Effector memory CD8-positive, alpha-beta T cell (primary cell): ENCODE results near the gene SULF2.

Source experiments
- ATAC-seq: fragments of 150-1000 bp; cut with Tn5 transposase; replicated peaks from 2 replicates; pipeline ENCODE4 v1.10.0; 2021; ENCODE audit warnings: mild to moderate bottlenecking, moderate library complexity
- DNase-seq, 3 experiments: peaks; one replicate each; pipeline ENCODE4 v3.0.0; 2021
- H3K27ac Mint-ChIP-seq, 2 donors: one replicate each; pipeline ENCODE4 v1.8.0; 2022; ENCODE audit warnings: mild to moderate bottlenecking in 2 of 2, mixed read lengths in 2 of 2, moderate library complexity in 2 of 2
- H3K27me3 Mint-ChIP-seq, 2 donors: one replicate each; pipeline ENCODE4 v1.8.0; 2022; ENCODE audit warnings: mixed read lengths in 2 of 2
- H3K36me3 Mint-ChIP-seq: one replicate; pipeline ENCODE4 v1.8.0; 2022; ENCODE audit warnings: mild to moderate bottlenecking, moderate library complexity, mixed read lengths; ENCODE audit not compliant: insufficient read depth
- H3K4me1 Mint-ChIP-seq, 2 donors: one replicate each; pipeline ENCODE4 v1.8.0; 2022; ENCODE audit warnings: low read depth in 2 of 2, mixed read lengths in 2 of 2
- H3K4me3 Mint-ChIP-seq, 2 donors: one replicate each; pipeline ENCODE4 v1.8.0; 2022; ENCODE audit warnings: mild to moderate bottlenecking in 2 of 2, mixed read lengths in 2 of 2, moderate library complexity in 2 of 2
- H3K9me3 Mint-ChIP-seq, 2 donors: one replicate each; pipeline ENCODE4 v1.8.0; 2022; ENCODE audit warnings: mixed read lengths in 2 of 2

The SULF2 gene

DNA sequence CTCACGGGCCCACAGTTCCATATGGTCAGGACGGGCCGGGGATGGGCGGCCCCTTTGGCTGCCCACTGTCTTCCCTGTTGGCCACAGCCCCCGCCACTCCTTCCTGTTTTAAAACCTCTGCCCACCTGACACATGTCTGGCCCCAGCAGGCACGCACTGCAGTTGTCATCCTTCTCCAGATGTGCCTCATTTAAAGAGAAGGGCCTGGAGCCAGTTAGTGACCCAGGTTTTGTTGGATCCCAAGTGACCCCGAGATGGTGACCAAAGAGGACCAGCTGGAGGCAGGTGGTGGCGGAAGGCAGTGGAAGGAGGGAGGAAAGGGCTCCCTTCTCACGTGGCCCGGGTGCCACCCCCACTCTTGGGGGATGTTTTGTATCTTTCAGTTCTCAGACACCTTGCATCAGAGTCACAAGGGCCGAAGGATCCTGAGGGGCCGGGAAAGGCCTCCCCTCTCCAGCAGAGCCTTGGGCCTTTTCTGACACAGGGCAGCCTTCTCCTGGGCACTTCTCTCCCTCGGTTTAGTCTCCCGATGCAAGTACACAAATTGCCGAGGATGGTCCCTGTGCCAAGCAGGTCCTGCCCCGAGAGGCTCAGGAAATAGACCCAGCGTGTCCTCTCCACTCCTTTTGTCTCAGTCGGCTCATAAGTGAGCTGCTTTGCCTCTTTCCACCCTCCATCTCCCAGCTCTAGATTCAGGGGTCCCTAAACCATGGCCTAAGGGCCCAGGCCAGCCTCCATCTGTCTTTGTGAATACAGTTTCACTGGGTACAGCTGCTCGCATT lies 117.6 kb downstream of the SULF2 start:
- no peak overlapping the region for H3K27ac Mint-ChIP-seq
- H3K4me3 Mint-ChIP-seq: no peak overlapping the region
- no peaks in the 10 kb centered on the region for H3K27me3 Mint-ChIP-seq
- ATAC-seq (no peak), DNase-seq (no peak)
- peaks cover 3 to 8% of the 10 kb centered on the region in 2 donors for H3K4me1 Mint-ChIP-seq
- H3K9me3 Mint-ChIP-seq: no peaks in the 10 kb centered on the region
- peaks cover 13% of the 10 kb centered on the region for H3K36me3 Mint-ChIP-seq

GRCh38 chr20:47667086-47667485 lies 118.2 kb downstream of the SULF2 start:
- H3K27ac Mint-ChIP-seq: peak overlapping the region in 1 of 2 donors; percentile 54
- peaks cover 13% of the 10 kb centered on the region for H3K36me3 Mint-ChIP-seq
- no peak overlapping the region for H3K4me3 Mint-ChIP-seq
- DNase-seq: no peak
- H3K27me3 Mint-ChIP-seq: no peaks in the 10 kb centered on the region
- peaks cover 3 to 8% of the 10 kb centered on the region in 2 donors for H3K4me1 Mint-ChIP-seq
- H3K9me3 Mint-ChIP-seq: no peaks in the 10 kb centered on the region
- ATAC-seq: no peak

- DNase-seq (no peak), ATAC-seq (no peak)
- H3K4me1 Mint-ChIP-seq: peaks cover 3 to 8% of the 10 kb centered on the region in 2 donors
- no peaks in the 10 kb centered on the region for H3K27me3 Mint-ChIP-seq
- H3K9me3 Mint-ChIP-seq: no peaks in the 10 kb centered on the region
- no peak overlapping the region for H3K27ac Mint-ChIP-seq
- no peak overlapping the region for H3K4me3 Mint-ChIP-seq
- peaks cover 13% of the 10 kb centered on the region for H3K36me3 Mint-ChIP-seq
Observed at GRCh38 chr20:47666304-47666703, 119.0 kb downstream of the SULF2 start.

GRCh38 chr20:47665221-47665991 lies 119.9 kb downstream of the SULF2 start:
- H3K4me3 Mint-ChIP-seq: no peak overlapping the region

DNA sequence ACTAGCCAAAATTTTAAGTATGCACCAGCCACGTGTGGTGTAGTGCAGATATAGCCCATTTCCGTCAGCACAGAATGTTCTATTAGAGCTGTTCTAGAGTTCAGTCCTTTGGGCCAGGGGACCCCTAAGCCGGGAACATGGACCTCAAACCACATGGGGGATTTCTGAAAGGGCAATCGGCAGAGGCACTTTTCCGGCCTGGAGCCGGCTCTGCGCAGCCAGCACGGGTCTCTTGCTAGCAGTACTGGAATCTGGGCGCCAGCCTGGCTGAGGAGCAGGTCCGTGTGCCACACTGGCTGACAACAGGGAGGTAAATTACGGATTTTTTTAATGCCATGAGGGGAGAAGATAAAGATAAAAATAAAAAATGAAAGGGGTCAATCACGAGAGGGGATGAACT lies 120.5 kb downstream of the SULF2 start:
- H3K9me3 Mint-ChIP-seq: no peaks in the 10 kb centered on the region
- DNase-seq: no peak
- H3K4me3 Mint-ChIP-seq: no peak overlapping the region
- H3K27ac Mint-ChIP-seq: no peak overlapping the region
- no peaks in the 10 kb centered on the region for H3K27me3 Mint-ChIP-seq
- no peak for ATAC-seq
- H3K4me1 Mint-ChIP-seq: peaks cover 3 to 8% of the 10 kb centered on the region in 2 donors
- H3K36me3 Mint-ChIP-seq: peaks cover 14% of the 10 kb centered on the region

More at GRCh38 chr20:47665221-47665991, 119.9 kb downstream of the SULF2 start:
- no peak overlapping the region for H3K27ac Mint-ChIP-seq
- ATAC-seq: no peak
- no peak for DNase-seq
- H3K9me3 Mint-ChIP-seq: no peaks in the 10 kb centered on the region
- no peaks in the 10 kb centered on the region for H3K27me3 Mint-ChIP-seq
- peaks cover 14% of the 10 kb centered on the region for H3K36me3 Mint-ChIP-seq
- H3K4me1 Mint-ChIP-seq: peaks cover 3 to 8% of the 10 kb centered on the region in 2 donors

DNA sequence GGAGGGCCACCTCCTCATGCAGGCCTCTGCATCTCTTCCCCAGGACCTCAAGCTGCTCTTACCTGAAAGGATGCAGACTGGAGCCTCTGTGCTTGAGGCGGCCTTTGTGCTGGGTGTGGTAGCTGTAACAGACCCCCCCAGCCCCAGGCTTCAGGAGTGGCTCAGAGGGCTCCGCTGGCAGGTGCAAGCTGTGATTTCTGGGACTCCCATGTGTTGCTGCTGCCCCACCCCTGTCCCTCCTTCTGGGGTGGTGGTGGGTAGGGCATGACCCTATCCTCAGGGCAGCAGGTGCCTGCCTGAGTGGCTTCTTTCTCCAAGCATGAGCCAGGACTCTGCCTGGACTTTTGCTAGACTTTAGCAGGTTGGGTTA lies 121.2 kb downstream of the SULF2 start:
- H3K27me3 Mint-ChIP-seq: no peaks in the 10 kb centered on the region
- peak overlapping the region in 1 of 2 donors; percentile 3 for H3K4me3 Mint-ChIP-seq
- H3K36me3 Mint-ChIP-seq: peaks cover 14% of the 10 kb centered on the region
- ATAC-seq (no peak), DNase-seq (no peak)
- peaks cover 3 to 8% of the 10 kb centered on the region in 2 donors for H3K4me1 Mint-ChIP-seq
- H3K9me3 Mint-ChIP-seq: no peaks in the 10 kb centered on the region
- H3K27ac Mint-ChIP-seq: no peak overlapping the region

GRCh38 chr20:47663354-47664067 lies 121.8 kb downstream of the SULF2 start:
- no peaks in the 10 kb centered on the region for H3K27me3 Mint-ChIP-seq
- peak overlapping the region in 1 of 2 donors; percentile 3 for H3K4me3 Mint-ChIP-seq
- no peaks in the 10 kb centered on the region for H3K9me3 Mint-ChIP-seq
- H3K4me1 Mint-ChIP-seq: peaks cover 3 to 8% of the 10 kb centered on the region in 2 donors
- peaks cover 13% of the 10 kb centered on the region for H3K36me3 Mint-ChIP-seq
- ATAC-seq (peak; percentile 84), DNase-seq (peak; percentile 64 to 72 (median 65))
- H3K27ac Mint-ChIP-seq: no peak overlapping the region

DNA sequence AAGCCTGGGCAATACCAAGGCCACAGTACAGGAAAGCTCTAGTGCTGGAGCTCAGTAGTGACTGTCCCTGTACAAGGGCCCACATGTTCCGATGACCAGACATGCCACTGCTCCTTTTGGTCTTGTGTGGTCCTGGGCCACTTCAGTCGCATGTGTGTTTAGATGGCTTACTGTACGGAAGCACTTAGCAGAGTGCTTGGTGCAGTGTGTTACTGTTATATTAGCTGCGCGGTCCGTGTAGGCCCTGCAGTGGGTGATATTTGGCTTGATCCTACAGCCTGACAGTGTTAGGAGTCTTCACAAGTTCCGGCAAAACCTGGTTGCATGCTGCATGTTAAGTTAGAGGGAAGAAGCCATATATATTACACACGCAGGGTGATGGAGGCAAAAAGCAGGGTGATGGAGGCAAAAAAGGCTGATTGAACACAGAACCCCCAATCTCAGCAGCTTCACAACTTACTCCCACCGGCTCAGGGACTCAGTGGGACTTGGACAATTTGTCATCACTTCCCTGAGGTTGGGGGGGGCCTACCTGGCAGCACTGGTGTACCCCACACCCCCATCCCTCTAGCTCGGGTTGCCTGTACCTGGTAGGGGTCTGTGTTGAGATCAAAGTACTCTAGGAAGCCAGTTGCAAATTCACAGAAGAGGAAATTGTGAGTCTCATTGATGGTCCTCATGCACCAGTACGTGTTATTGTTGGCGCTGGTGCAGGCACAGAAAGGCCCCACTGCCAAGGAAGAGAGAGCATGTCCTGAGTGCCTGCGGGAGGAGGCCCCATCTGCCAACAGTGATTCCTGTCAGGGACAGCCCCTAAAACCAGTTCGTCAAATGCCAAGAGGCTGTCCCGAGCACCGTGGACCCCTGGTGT lies 122.6 kb downstream of the SULF2 start:
- ATAC-seq: no peak
- H3K4me3 Mint-ChIP-seq: no peak overlapping the region

DNA sequence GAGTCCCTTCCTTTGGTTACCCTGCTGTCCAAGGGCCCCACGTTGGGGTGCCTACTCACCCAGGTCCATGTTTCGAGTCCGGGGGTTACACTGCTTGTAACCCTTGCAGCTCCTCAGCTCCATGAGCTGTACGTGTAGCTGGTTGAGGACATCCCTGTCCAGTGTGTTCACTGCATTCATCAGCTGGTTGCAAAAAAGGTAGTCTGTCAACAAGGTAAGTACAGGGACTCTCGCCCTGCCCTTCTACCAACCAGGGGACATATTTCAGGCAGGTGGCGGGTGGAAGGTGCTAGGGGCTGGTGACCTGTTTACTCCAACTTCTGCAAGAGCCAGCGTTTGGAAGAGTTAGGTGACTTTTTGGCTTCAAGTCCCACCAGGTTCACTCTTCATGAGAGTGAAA lies 123.6 kb downstream of the SULF2 start:
- H3K4me3 Mint-ChIP-seq: no peak overlapping the region
- no peaks in the 10 kb centered on the region for H3K9me3 Mint-ChIP-seq
- H3K27ac Mint-ChIP-seq: no peak overlapping the region
- H3K4me1 Mint-ChIP-seq: peaks cover 3 to 8% of the 10 kb centered on the region in 2 donors
- H3K36me3 Mint-ChIP-seq: peaks cover 17% of the 10 kb centered on the region
- ATAC-seq (no peak), DNase-seq (no peak)
- H3K27me3 Mint-ChIP-seq: no peaks in the 10 kb centered on the region

More for the DNA sequence above, 122.6 kb downstream of the SULF2 start:
- no peak for DNase-seq
- H3K9me3 Mint-ChIP-seq: no peaks in the 10 kb centered on the region
- peaks cover 3 to 8% of the 10 kb centered on the region in 2 donors for H3K4me1 Mint-ChIP-seq
- H3K27me3 Mint-ChIP-seq: no peaks in the 10 kb centered on the region
- H3K36me3 Mint-ChIP-seq: peaks cover 12% of the 10 kb centered on the region
- no peak overlapping the region for H3K27ac Mint-ChIP-seq

DNA sequence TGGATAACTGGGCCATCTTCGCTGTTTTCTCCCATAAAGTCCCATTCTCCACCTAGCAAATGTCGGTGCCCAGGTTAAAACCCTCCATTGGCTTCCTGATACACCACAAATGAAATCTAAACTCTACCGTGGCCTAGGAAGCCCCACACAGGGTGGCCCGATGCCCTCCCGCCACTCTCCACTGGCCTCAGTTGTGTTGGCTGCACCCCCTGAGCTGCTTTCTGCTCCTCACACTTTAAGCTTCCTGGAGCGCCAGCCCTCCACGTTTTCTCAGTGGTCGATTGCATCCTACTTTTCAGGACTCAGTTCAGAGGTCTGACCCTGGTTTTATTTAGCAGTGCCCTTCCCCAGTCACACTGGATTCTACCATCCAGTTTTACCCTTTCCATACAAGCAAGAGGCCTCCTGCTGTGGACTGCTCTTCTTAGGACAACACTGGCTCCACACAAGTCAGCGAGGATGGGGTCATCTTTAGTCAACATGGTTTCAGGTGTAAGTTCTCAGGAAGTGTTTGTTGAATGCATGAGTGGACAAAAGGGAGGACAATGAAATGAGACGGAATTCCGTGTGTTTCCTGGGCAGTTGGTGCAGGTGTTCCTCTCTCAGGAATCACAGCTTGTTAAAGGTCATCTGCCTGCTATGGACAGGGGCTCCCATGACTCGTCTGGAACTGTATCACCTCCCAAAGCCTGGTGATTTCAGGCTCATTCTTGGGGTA lies 124.1 kb downstream of the SULF2 start:
- H3K4me3 Mint-ChIP-seq: no peak overlapping the region
- no peak for DNase-seq
- no peaks in the 10 kb centered on the region for H3K27me3 Mint-ChIP-seq
- H3K36me3 Mint-ChIP-seq: peaks cover 22% of the 10 kb centered on the region
- H3K4me1 Mint-ChIP-seq: peaks cover 3 to 8% of the 10 kb centered on the region in 2 donors
- no peaks in the 10 kb centered on the region for H3K9me3 Mint-ChIP-seq
- no peak for ATAC-seq
- no peak overlapping the region for H3K27ac Mint-ChIP-seq

DNA sequence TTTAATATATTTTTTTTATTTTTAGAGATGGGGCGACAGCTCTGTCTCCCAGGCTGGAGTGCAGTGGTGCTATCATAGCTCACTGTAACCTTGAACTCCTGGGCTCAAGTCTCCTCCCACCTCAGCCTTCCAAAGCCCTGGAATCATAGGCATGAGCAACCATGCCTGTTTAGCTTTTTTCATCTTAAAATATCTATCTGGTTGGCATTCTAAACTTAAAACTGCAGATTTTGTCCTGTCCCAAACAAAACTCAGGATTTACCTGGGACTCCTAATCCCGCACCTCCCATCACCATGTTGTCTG lies 124.7 kb downstream of the SULF2 start:
- Mint-ChIP-seq H3K36me3 (peaks cover 24% of the 10 kb centered on the region), H3K9me3 (no peaks in the 10 kb centered on the region), H3K27me3 (no peaks in the 10 kb centered on the region), H3K4me3 (no peak overlapping the region), H3K27ac (no peak overlapping the region), H3K4me1 (peaks cover 3 to 8% of the 10 kb centered on the region in 2 donors)
- DNase-seq: no peak
- ATAC-seq: no peak

- H3K27me3 Mint-ChIP-seq: no peaks in the 10 kb centered on the region
- H3K4me3 Mint-ChIP-seq: no peak overlapping the region
- ATAC-seq (no peak), DNase-seq (no peak)
- peak overlapping the region; percentile 13 to 32 for H3K27ac Mint-ChIP-seq
- H3K9me3 Mint-ChIP-seq: no peaks in the 10 kb centered on the region
- H3K4me1 Mint-ChIP-seq: peaks cover 3 to 8% of the 10 kb centered on the region in 2 donors
- H3K36me3 Mint-ChIP-seq: peaks cover 28% of the 10 kb centered on the region
Observed at GRCh38 chr20:47659904-47660601, 125.2 kb downstream of the SULF2 start.
